GM23338 (cell line): ENCODE results near the gene LRP1B.

Source experiments
- CREB1 ChIP-seq: fragments of 250-450 bp; sonication (Bioruptor Pico); IDR thresholded peaks from 2 replicates; pipeline ENCODE4 v1.5.0; 2020; ENCODE audit warnings: low read depth, mild to moderate bottlenecking, moderate library complexity
- CTCF ChIP-seq, 2 experiments: fragments of 200-600 bp in 1 of 2; sonication (generic) in 1 of 2; conservative IDR thresholded peaks; 2 replicates each; pipeline versions ENCODE4 v1.5.1 to v1.6.1; 2016 to 2017; ENCODE audit warnings: antibody characterized with exemption in 2 of 2, low read depth in 2 of 2, mild to moderate bottlenecking in 2 of 2, moderate library complexity in 1 of 2
- EZH2 ChIP-seq: fragments of 200-600 bp; sonication (generic); IDR thresholded peaks from one replicate; pipeline ENCODE4 v1.8.0; 2017; ENCODE audit warnings: antibody characterized with exemption, mild to moderate bottlenecking, low read depth; ENCODE audit not compliant: unreplicated experiment
- EZH2phosphoT487 ChIP-seq: fragments of 200-600 bp; sonication (generic); IDR thresholded peaks from one replicate; pipeline ENCODE4 v1.8.1; 2018; ENCODE audit warnings: antibody characterized with exemption; ENCODE audit not compliant: unreplicated experiment
- JUNB ChIP-seq: IDR thresholded peaks from one replicate; pipeline ENCODE4 v1.6.1; 2016; ENCODE audit warnings: antibody characterized with exemption; ENCODE audit not compliant: unreplicated experiment
- POLR2AphosphoS5 ChIP-seq: IDR thresholded peaks from 2 replicates; pipeline ENCODE4 v1.6.1; 2016; ENCODE audit warnings: antibody characterized with exemption, low read depth
- REST ChIP-seq: IDR thresholded peaks from one replicate; pipeline ENCODE4 v1.6.1; 2018; ENCODE audit warnings: antibody characterized with exemption; ENCODE audit not compliant: unreplicated experiment
- STAT1 ChIP-seq: IDR thresholded peaks from one replicate; pipeline ENCODE4 v1.6.1; 2016; ENCODE audit warnings: antibody characterized with exemption; ENCODE audit not compliant: unreplicated experiment
- ZNF114 ChIP-seq: fragments of 250-450 bp; sonication (Bioruptor Pico); IDR thresholded peaks from 2 replicates; pipeline ENCODE4 v1.5.0; 2020; ENCODE audit warnings: mild to moderate bottlenecking, moderate library complexity

GRCh38 chr2:142031656-142032055 lies 99.2 kb downstream of the LRP1B start:
- TF ChIP-seq ZNF114 (CRISPR knock-in tag) (no peak), POLR2AphosphoS5 (no peak), CTCF (conservative IDR thresholded peaks at IDR 0.05; ENCODE audit: low read depth in 2 of 2) (no peak), JUNB (no peak), CREB1 (no peak), EZH2phosphoT487 (no peak), REST (no peak), STAT1 (no peak), EZH2 (no peak)
